ENCODE results near the gene NEK11.

DNA sequence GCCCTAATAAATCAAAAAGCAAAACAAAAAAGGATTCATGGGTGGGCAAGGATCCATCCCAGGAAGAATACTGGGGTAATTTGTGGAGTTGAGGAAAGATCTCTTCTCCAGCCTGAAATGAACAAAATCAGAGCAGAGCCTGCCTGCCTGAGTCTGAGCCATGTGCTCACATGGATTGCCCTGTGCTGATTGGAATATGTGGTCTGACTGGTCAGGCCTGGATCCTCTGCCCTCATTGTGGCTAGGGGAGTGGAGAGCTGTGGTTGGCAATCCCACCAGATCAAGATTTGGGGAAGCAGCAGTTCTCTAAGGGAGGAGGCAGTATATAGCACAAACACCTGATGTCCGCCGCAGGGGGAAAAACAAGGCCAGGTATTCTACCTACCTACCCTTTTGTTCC lies 348.1 kb downstream of the NEK11 start:
- TF ChIP-seq CTCF (conservative IDR thresholded peaks at IDR 0.05) (no peak), EZH2 (IDR thresholded peaks at IDR 0.05; ENCODE audit: low read depth) (no peak)

Measured in PC-9 (cell line).